H1 (cell line): ENCODE measurements around the gene DLL4. TPM values are rescaled to one million over a fixed set of nuclear protein-coding genes. Genes with fewer than 3 reads are reported as not detected.

Source experiments
- CTCF ChIA-PET: fragments of 300-600 bp; sonication (Branson Sonifier 250); formaldehyde crosslinking; loops from one replicate; lab custom pipeline; 2021; ENCODE audit not compliant: partially characterized antibody; lab: Charles Lee
- POLR2A ChIA-PET: fragments of 300-600 bp; sonication (Branson Sonifier 250); formaldehyde crosslinking; loops from one replicate; lab custom pipeline; 2021; ENCODE audit warnings: inconsistent platforms; ENCODE audit not compliant: partially characterized antibody; lab: Charles Lee
- DNase-seq, 2 experiments: peaks; one replicate each; pipeline versions ENCODE4 v3.0.0 to v3.0.0-alpha.2; 2010 to 2022; ENCODE audit warnings: low spot score in 2 of 2, low read depth in 1 of 2, mixed read lengths in 1 of 2
- FAIRE-seq: peaks from 2 replicates; lab custom pipeline; 2011; peaks lifted over from hg19 to GRCh38; lab: Jason Lieb, UNC
- H2AFZ ChIP-seq: 2 replicates; pipeline ENCODE4 v1.8.1; 2012; ENCODE audit warnings: low read length, inconsistent platforms
- H2AK5ac ChIP-seq: 2 replicates; pipeline ENCODE4 v1.6.1; 2013; ENCODE audit warnings: low read depth, low read length
- H2BK120ac ChIP-seq: replicated peaks from 2 replicates; pipeline ENCODE3; 2013; ENCODE audit warnings: low read depth, low read length, inconsistent platforms
- H2BK12ac ChIP-seq: 2 replicates; pipeline ENCODE4 v1.6.1; 2013; ENCODE audit warnings: low read depth, low read length
- H2BK15ac ChIP-seq: 2 replicates; pipeline ENCODE4 v1.6.1; 2013; ENCODE audit warnings: low read length
- H2BK20ac ChIP-seq: 2 replicates; pipeline ENCODE4 v1.6.1; 2013; ENCODE audit warnings: low read length
- H2BK5ac ChIP-seq: 2 replicates; pipeline ENCODE4 v1.6.1; 2013; ENCODE audit warnings: low read depth, low read length
- H3K14ac ChIP-seq: 2 replicates; pipeline ENCODE4 v1.6.1; 2013; ENCODE audit warnings: inconsistent platforms; ENCODE audit not compliant: insufficient read length
- H3K18ac ChIP-seq: 2 replicates; pipeline ENCODE4 v1.6.1; 2013; ENCODE audit warnings: low read length; ENCODE audit errors: extremely low read depth
- H3K23ac ChIP-seq: 2 replicates; pipeline ENCODE4 v1.6.1; 2013; ENCODE audit warnings: inconsistent platforms; ENCODE audit not compliant: insufficient read length
- H3K23me2 ChIP-seq: 2 replicates; pipeline ENCODE4 v1.6.1; 2013; ENCODE audit warnings: low read depth, low read length
- H3K27ac ChIP-seq: 2 replicates; pipeline ENCODE4 v1.6.1; 2011; ENCODE audit warnings: low read depth, low read length, inconsistent platforms
- H3K27me3 ChIP-seq, 4 experiments: replicated peaks in 1 of 4; 1 replicate in 1 of 4; 2 replicates in 3 of 4; pipeline versions ENCODE4 v1.6.1 to v1.8.1; 2011 to 2013; ENCODE audit warnings: low read length in 3 of 4, mild to moderate bottlenecking in 3 of 4, inconsistent platforms in 2 of 4, mixed read lengths in 2 of 4, moderate library complexity in 1 of 4; ENCODE audit not compliant: control insufficient read depth in 3 of 4, insufficient read depth in 3 of 4; ENCODE audit errors: extremely low read depth in 1 of 4
- H3K36me3 ChIP-seq, 4 experiments: 2 replicates each; pipeline versions ENCODE4 v1.6.1 to v1.8.1; 2011 to 2013; ENCODE audit warnings: mild to moderate bottlenecking in 4 of 4, low read length in 3 of 4, moderate library complexity in 2 of 4, control low read depth in 1 of 4, inconsistent platforms in 1 of 4; ENCODE audit not compliant: insufficient read depth in 4 of 4, control insufficient read depth in 2 of 4
- H3K4ac ChIP-seq: replicated peaks from 2 replicates; pipeline ENCODE3; 2013; ENCODE audit warnings: low read length, low read depth, mixed read lengths, inconsistent platforms; ENCODE audit not compliant: insufficient read length
- H3K4me1 ChIP-seq, 4 experiments: replicated peaks in 1 of 4; 1 replicate in 1 of 4; 2 replicates in 3 of 4; pipeline versions ENCODE4 v1.6.1 to v1.8.1; 2011 to 2013; ENCODE audit warnings: low read length in 3 of 4, inconsistent platforms in 2 of 4, mixed read lengths in 1 of 4; ENCODE audit not compliant: insufficient read depth in 4 of 4, control insufficient read depth in 3 of 4
- H3K4me2 ChIP-seq, 2 experiments: 2 replicates each; pipeline versions ENCODE4 v1.6.1 to v1.8.1; 2011 to 2013; ENCODE audit warnings: low read depth in 2 of 2, low read length in 2 of 2, control low read depth in 1 of 2, inconsistent platforms in 1 of 2, mild to moderate bottlenecking in 1 of 2; ENCODE audit not compliant: insufficient read depth in 1 of 2
- H3K4me3 ChIP-seq, 4 experiments: fragments of 200-600, 300-600 bp in 1 of 4; sonication (generic), shearing (Covaris generic), sonication (Bioruptor Twin) in 1 of 4; 2 replicates each; pipeline versions ENCODE4 v1.5.1 to v1.8.1; 2011 to 2016; ENCODE audit warnings: low read length in 4 of 4, low read depth in 3 of 4, control low read depth in 2 of 4, inconsistent platforms in 2 of 4, mild to moderate bottlenecking in 2 of 4, mixed read lengths in 1 of 4, moderate library complexity in 1 of 4; ENCODE audit not compliant: insufficient read depth in 2 of 4; ENCODE audit errors: extremely low read depth in 1 of 4
- H3K56ac ChIP-seq: replicated peaks from 2 replicates; pipeline ENCODE3; 2013; ENCODE audit warnings: low read depth, mild to moderate bottlenecking, mixed read lengths, low read length, inconsistent platforms; ENCODE audit not compliant: insufficient read length
- H3K79me1 ChIP-seq: 2 replicates; pipeline ENCODE4 v1.6.1; 2013; ENCODE audit warnings: low read depth, low read length, control low read depth
- H3K79me2 ChIP-seq, 2 experiments: 2 replicates each; pipeline versions ENCODE4 v1.6.1 to v1.8.1; 2012 to 2013; ENCODE audit warnings: low read length in 2 of 2, mild to moderate bottlenecking in 2 of 2, inconsistent platforms in 1 of 2; ENCODE audit not compliant: insufficient read depth in 2 of 2, control insufficient read depth in 1 of 2
- H3K9ac ChIP-seq, 4 experiments: replicated peaks in 1 of 4; 1 replicate in 1 of 4; 2 replicates in 3 of 4; pipeline versions ENCODE4 v1.6.1 to v1.8.1; 2011 to 2013; ENCODE audit warnings: low read depth in 3 of 4, low read length in 3 of 4, control low read depth in 2 of 4, mild to moderate bottlenecking in 2 of 4, moderate library complexity in 2 of 4, inconsistent platforms in 1 of 4; ENCODE audit errors: extremely low read depth in 1 of 4
- H3K9me3 ChIP-seq, 2 experiments: 2 replicates each; pipeline versions ENCODE4 v1.6.1 to v1.8.1; 2012 to 2013; ENCODE audit warnings: mild to moderate bottlenecking in 2 of 2, moderate library complexity in 2 of 2, control low read depth in 1 of 2, inconsistent platforms in 1 of 2, low read depth in 1 of 2, low read length in 1 of 2, mixed read lengths in 1 of 2; ENCODE audit not compliant: insufficient read depth in 2 of 2
- H4K20me1 ChIP-seq, 2 experiments: replicated peaks in 1 of 2; 2 replicates each; pipeline versions ENCODE3 to v1.8.1; 2011 to 2013; ENCODE audit warnings: inconsistent platforms in 2 of 2, low read length in 2 of 2, mild to moderate bottlenecking in 1 of 2; ENCODE audit not compliant: insufficient read depth in 2 of 2, control insufficient read depth in 1 of 2
- H4K5ac ChIP-seq: 2 replicates; pipeline ENCODE4 v1.6.1; 2013; ENCODE audit warnings: low read length, low read depth, mixed read lengths, inconsistent platforms; ENCODE audit not compliant: insufficient read length
- H4K8ac ChIP-seq: 2 replicates; pipeline ENCODE4 v1.8.0; 2013; ENCODE audit warnings: mild to moderate bottlenecking, moderate library complexity, low read length, inconsistent platforms; ENCODE audit not compliant: insufficient read depth; ENCODE audit errors: extremely low read depth
- H4K91ac ChIP-seq: replicated peaks from 2 replicates; pipeline ENCODE3; 2013; ENCODE audit warnings: low read length, mixed read lengths, inconsistent platforms; ENCODE audit not compliant: insufficient read length
- CEBPB ChIP-seq: IDR thresholded peaks from 2 replicates; pipeline ENCODE4 v1.6.1; 2012; ENCODE audit warnings: low read depth, low read length
- CHD1 ChIP-seq: IDR thresholded peaks from 2 replicates; pipeline ENCODE4 v1.6.1; 2012; ENCODE audit warnings: low read depth, low read length, improper control_type of control experiment
- E2F6 ChIP-seq: IDR thresholded peaks from 2 replicates; pipeline ENCODE4 v1.6.1; 2012; ENCODE audit warnings: inconsistent platforms
- POLR2A ChIP-seq, 2 experiments: IDR thresholded peaks; 1 replicate in 1 of 2; 2 replicates in 1 of 2; pipeline ENCODE4 v1.6.1; 2011; ENCODE audit warnings: low read depth in 2 of 2, low read length in 2 of 2, mild to moderate bottlenecking in 2 of 2; ENCODE audit errors: control extremely low read depth in 1 of 2
- POU5F1 ChIP-seq: IDR thresholded peaks from 2 replicates; pipeline ENCODE4 v1.6.1; 2011; ENCODE audit warnings: low read depth, mild to moderate bottlenecking, low read length, moderate library complexity
- RBBP5 ChIP-seq: IDR thresholded peaks from 2 replicates; pipeline ENCODE4 v1.7.1; 2012; ENCODE audit warnings: low read depth, mild to moderate bottlenecking, inconsistent platforms, low read length, moderate library complexity, borderline replicate concordance
- SP2 ChIP-seq: IDR thresholded peaks from 2 replicates; pipeline ENCODE4 v1.6.1; 2012; ENCODE audit warnings: mild to moderate bottlenecking, low read length, inconsistent platforms
- TCF12 ChIP-seq: IDR thresholded peaks from 2 replicates; pipeline ENCODE4 v1.6.1; 2011; ENCODE audit warnings: low read depth, mild to moderate bottlenecking, low read length
- YY1 ChIP-seq: IDR thresholded peaks from 2 replicates; pipeline ENCODE4 v1.6.1; 2011; ENCODE audit warnings: low read depth, mild to moderate bottlenecking, low read length
- WGBS, 2 experiments: shearing (Covaris generic) in 1 of 2; methylation state at CpG; one replicate each; pipeline versions ENCODE4 v1.1.6 to v1.1.7; 2013 to 2015; ENCODE audit warnings: low lambda C conversion rate in 2 of 2, mixed read lengths in 2 of 2, inconsistent platforms in 1 of 2, low coverage in 1 of 2, missing lambda C conversion rate in 1 of 2; ENCODE audit not compliant: insufficient replicate concordance in 2 of 2, insufficient coverage in 1 of 2, insufficient read length in 1 of 2; ENCODE audit errors: extremely low coverage in 1 of 2, missing lambda C conversion rate in 1 of 2; 5-methylcytosine and 5-hydroxymethylcytosine counted together
- long read RNA-seq, 2 experiments: library from RNA in 1 of 2; library from capped mRNA in 1 of 2; stranded (forward); transcript quantifications; one replicate each; pipeline ENCODE4 v2.0.0, GENCODE V29; 2021; ENCODE audit warnings: inconsistent platforms in 1 of 2
- polyA minus RNA-seq, 3 experiments: library from RNA; depleted of rRNA, polyadenylated mRNA; stranded (reverse); fragments of >200 nt; gene quantifications; 1 replicate in 2 of 3; 2 replicates in 1 of 3; pipeline ENCODE4 v1.2.3, GENCODE V29; 2011
- polyA plus RNA-seq, 7 experiments: library from polyadenylated mRNA; depleted of rRNA in 3 of 7; stranded (reverse) in 5 of 7; unstranded in 2 of 7; fragments of >200 nt in 5 of 7; fragments of 200-250 nt in 2 of 7; gene quantifications; 1 replicate in 5 of 7; 2 replicates in 1 of 7; 4 replicates in 1 of 7; pipeline versions ENCODE4 v1.2.1 to v1.2.3, GENCODE V29; 2011 to 2013; ENCODE audit warnings: missing spikeins in 2 of 7, mixed read lengths in 2 of 7
- total RNA-seq: library from RNA; stranded (reverse); fragmentation: NEBNext Ultra II Directional; extraction: Animal tissue kit (Norgen Biotek cat#: 25700); gene quantifications from 2 replicates; pipeline ENCODE4 v1.2.1, GENCODE V29; 2021

DLL4 gene
- total RNA-seq (0.48 and 0.60 TPM in 2 replicates), polyA plus RNA-seq (2011; rRNA removed) (0.22 and 0.23 TPM in 2 replicates), polyA minus RNA-seq (2011; rRNA and poly(A)+ RNA removed) (0.27 and 0.85 TPM in 2 replicates)
- polyA plus RNA-seq (2011; cell fraction: cytosol; rRNA removed), result 0.21 TPM
- polyA plus RNA-seq (2011; cell fraction: nucleus; rRNA removed), result 1.0 TPM
- polyA plus RNA-seq (2012, experiment 1 of 2), result 0.12 to 0.18 TPM (median 0.17 TPM) in 3 of 4 replicates, not detected in the other
- polyA plus RNA-seq (2012, experiment 2 of 2), result 0.16 TPM
- 0.20 TPM for polyA plus RNA-seq (2013, experiment 1 of 2)
- 0.20 TPM for polyA plus RNA-seq (2013, experiment 2 of 2)
- polyA minus RNA-seq (2011; cell fraction: cytosol; rRNA and poly(A)+ RNA removed), result not detected
- 2.5 TPM for polyA minus RNA-seq (2011; cell fraction: nucleus; rRNA and poly(A)+ RNA removed)
- long read RNA-seq, experiment 1, result 0 reads
- long read RNA-seq, experiment 2, result 0 reads

- Histone ChIP-seq H3K18ac (peak within 1 kb of the TSS; percentile 32; the same call in 1 of the 2 replicates), H3K23me2 (peaks cover 29% of the 10 kb centered on the region; the same call in 1 of the 2 replicates), H2BK12ac (0 out of 2 replicates have a peak within 1 kb of the TSS, but pooled peaks have one; percentile 17), H4K8ac (peak within 1 kb of the TSS; percentile 20), H2AFZ (no peak within 1 kb of the TSS; the same call in 1 of the 2 replicates), H3K4me1 (peaks cover 3 to 36% (median 21%) of the 10 kb centered on the region in 4 experiments), H3K9me3 (no peaks in the 10 kb centered on the region), H3K79me2 (no peaks in the 10 kb centered on the region), H3K9ac (no peak within 1 kb of the TSS; a peak in 1 of 7 replicates), H2AK5ac (no peak within 1 kb of the TSS), H2BK120ac (no peak within 1 kb of the TSS), H3K23ac (no peak within 1 kb of the TSS), H4K20me1 (peaks cover 2 to 22% of the 10 kb centered on the region in 2 experiments), H4K91ac (no peak within 1 kb of the TSS), H3K4me2 (peak within 1 kb of the TSS; percentile 87 to 97), H3K4ac (no peak within 1 kb of the TSS), H2BK5ac (no peak within 1 kb of the TSS; the same call in 1 of the 2 replicates), H3K27me3 (peaks cover 69 to 94% (median 90%) of the 10 kb centered on the region in 4 experiments), H2BK15ac (no peak within 1 kb of the TSS), H3K56ac (no peak within 1 kb of the TSS), H3K79me1 (no peaks in the 10 kb centered on the region), H3K4me3 (peak within 1 kb of the TSS; percentile 31 to 71 (median 46)), H3K14ac (no peak within 1 kb of the TSS), H2BK20ac (no peak within 1 kb of the TSS), H3K36me3 (no peaks in the 10 kb centered on the region), H4K5ac (no peak within 1 kb of the TSS), H3K27ac (no peak within 1 kb of the TSS)
- 2% methylated on average over 51 of the region's 71 CpGs; no CpG with 5 or more reads in 1 of the 2 experiments for WGBS, 2 experiments
- peak in 1 of 2 experiments; percentile 87 for DNase-seq
- ChIA-PET POLR2A (interaction anchor here (0.9 to 43.8 kb wide), 12 partner anchors 11 to 404 kb away, joined by 3 to 1505 read pairs (median 4); partner anchors contain the start of genes CHAC1, INO80, NUSAP1 and OIP5), CTCF (interaction anchor here (0.8 to 33.1 kb wide), 13 partner anchors 4 to 536 kb away, joined by 3 to 619 read pairs (median 9); partner anchors contain the start of genes CHAC1, DLL4, RHOV and VPS18)
- no peak for FAIRE-seq
- TF ChIP-seq SP2, result no peak
- peak; percentile 72 for TF ChIP-seq E2F6
- no peak for TF ChIP-seq YY1
- TF ChIP-seq POU5F1, result no peak
- peak in 1 of 2 experiments; percentile 69; a peak in 2 of 3 replicates for TF ChIP-seq POLR2A (IDR thresholded peaks at IDR 0.05; ENCODE audit: control extremely low read depth in 1 of 2, low read depth in 2 of 2, low read length in 2 of 2)
- no peak for TF ChIP-seq TCF12
- TF ChIP-seq RBBP5, result peak; percentile 82
- TF ChIP-seq CHD1, result no peak
- TF ChIP-seq CEBPB, result no peak
Measured at GRCh38 chr15:40928821-40929659, at the start of gene DLL4. Gene DLL4 (plus strand): TSS chr15:40929340. CDS start chr15:40929669, 329 bp downstream.
